Dedifferentiated amniotic fluid mesenchymal stem cell (primary cell): ENCODE data around the gene MACROD1.

Source experiments
- DNase-seq: peaks from one replicate; pipeline ENCODE4 v3.0.0-alpha.2; 2016; ENCODE audit errors: extremely low spot score

Gene MACROD1

GRCh38 chr11:64113462-64113780 is 52.5 kb downstream of the MACROD1 start:
- no peak for DNase-seq

- DNase-seq = no peak
Observed at GRCh38 chr11:64112771-64113461, 53.0 kb downstream of the MACROD1 start.

- DNase-seq = no peak
Observed at GRCh38 chr11:64110465-64111375, 55.2 kb downstream of the MACROD1 start.

GRCh38 chr11:64109332-64109731 is 56.6 kb downstream of the MACROD1 start:
- no peak for DNase-seq

GRCh38 chr11:64107303-64107702 is 58.6 kb downstream of the MACROD1 start:
- no peak for DNase-seq

GRCh38 chr11:64104632-64105031 is 61.3 kb downstream of the MACROD1 start:
- DNase-seq = no peak

GRCh38 chr11:64103277-64103985 is 62.5 kb downstream of the MACROD1 start:
- no peak for DNase-seq

- DNase-seq = no peak
Observed at GRCh38 chr11:64102005-64102738, 63.7 kb downstream of the MACROD1 start.

- DNase-seq = no peak
Observed at GRCh38 chr11:64101461-64101860, 64.5 kb downstream of the MACROD1 start.

GRCh38 chr11:64100782-64101353 is 65.0 kb downstream of the MACROD1 start:
- DNase-seq = no peak

- DNase-seq = no peak
Observed at GRCh38 chr11:64100360-64100759, 65.6 kb downstream of the MACROD1 start.

- DNase-seq = no peak
Observed at GRCh38 chr11:64099436-64099835, 66.5 kb downstream of the MACROD1 start.

- DNase-seq = no peak
Observed at GRCh38 chr11:64098318-64098831, 67.5 kb downstream of the MACROD1 start.

- no peak for DNase-seq
Observed at GRCh38 chr11:64097468-64098317, 68.2 kb downstream of the MACROD1 start.

GRCh38 chr11:64096835-64097234 is 69.1 kb downstream of the MACROD1 start:
- DNase-seq = no peak

GRCh38 chr11:64095949-64096348 is 70.0 kb downstream of the MACROD1 start:
- DNase-seq = no peak

- DNase-seq = no peak
Observed at GRCh38 chr11:64095273-64095817, 70.6 kb downstream of the MACROD1 start.

- DNase-seq = no peak
Observed at GRCh38 chr11:64094463-64095260, 71.3 kb downstream of the MACROD1 start.
